Neural crest cell (in vitro differentiated cells): Measurements from ENCODE around the gene GAREM1. TPM values are rescaled to one million over a fixed set of nuclear protein-coding genes. Genes with fewer than 3 reads are reported as not detected.
A peak's percentile ranks its signal among the peaks of the same experiment; 100 is the strongest.

Experiments used
- DNase-seq: peaks from one replicate; pipeline ENCODE4 v3.0.0; 2021; ENCODE audit warnings: low read depth, mixed read lengths, low spot score
- H3K27ac Mint-ChIP-seq: one replicate; pipeline ENCODE4 v1.8.0; 2021; ENCODE audit warnings: mild to moderate bottlenecking, mixed read lengths; ENCODE audit not compliant: unreplicated experiment
- H3K27me3 Mint-ChIP-seq: 2 replicates; pipeline ENCODE4 v1.8.0; 2021; ENCODE audit warnings: low read depth, mild to moderate bottlenecking, mixed read lengths
- H3K36me3 Mint-ChIP-seq: 2 replicates; pipeline ENCODE4 v1.8.0; 2021; ENCODE audit warnings: low read depth, mild to moderate bottlenecking, mixed read lengths
- H3K4me1 Mint-ChIP-seq: 2 replicates; pipeline ENCODE4 v1.8.0; 2021; ENCODE audit warnings: mixed read lengths
- H3K4me3 Mint-ChIP-seq: one replicate; pipeline ENCODE4 v1.8.0; 2021; ENCODE audit warnings: mild to moderate bottlenecking, mixed read lengths
- H3K9me3 Mint-ChIP-seq: 2 replicates; pipeline ENCODE4 v1.8.0; 2021; ENCODE audit warnings: mixed read lengths
- CTCF ChIP-seq: fragments of 200-600 bp; sonication (generic); conservative IDR thresholded peaks from 2 replicates; pipeline ENCODE4 v1.5.0; 2021; ENCODE audit warnings: antibody characterized with exemption, mild to moderate bottlenecking
- total RNA-seq: library from RNA; stranded (reverse); gene quantifications from 2 replicates; pipeline ENCODE4 v1.2.1, GENCODE V29; 2021

The GAREM1 gene
- total RNA-seq, 1 donor from 2014 or later: 11.0 TPM

- Mint-ChIP-seq H3K4me1 (no peaks in the 10 kb centered on the region), H3K4me3 (no peak overlapping the region), H3K27ac (no peak overlapping the region), H3K36me3 (peaks cover 2% of the 10 kb centered on the region), H3K9me3 (no peaks in the 10 kb centered on the region), H3K27me3 (no peaks in the 10 kb centered on the region)
- no peak for DNase-seq
- no peak for TF ChIP-seq CTCF
These were observed 96.7 kb downstream of the GAREM1 start for GRCh38 chr18:32373995-32374394.

- no peak for DNase-seq
- Mint-ChIP-seq H3K36me3 (no peaks in the 10 kb centered on the region), H3K4me1 (no peaks in the 10 kb centered on the region), H3K27ac (no peak overlapping the region), H3K9me3 (no peaks in the 10 kb centered on the region), H3K4me3 (no peak overlapping the region), H3K27me3 (no peaks in the 10 kb centered on the region)
- TF ChIP-seq CTCF: no peak
These were observed 97.2 kb downstream of the GAREM1 start for GRCh38 chr18:32373505-32373904.

- Mint-ChIP-seq H3K27me3 (no peaks in the 10 kb centered on the region), H3K36me3 (no peaks in the 10 kb centered on the region), H3K4me1 (no peaks in the 10 kb centered on the region), H3K4me3 (no peak overlapping the region), H3K27ac (no peak overlapping the region), H3K9me3 (no peaks in the 10 kb centered on the region)
- no peak for TF ChIP-seq CTCF
- no peak for DNase-seq
These were observed 98.2 kb downstream of the GAREM1 start for GRCh38 chr18:32372381-32373061.

GRCh38 chr18:32372047-32372380 lies 98.7 kb downstream of the GAREM1 start:
- H3K36me3 Mint-ChIP-seq: no peaks in the 10 kb centered on the region
- no peak for TF ChIP-seq CTCF
- no peak overlapping the region for H3K4me3 Mint-ChIP-seq
- H3K27me3 Mint-ChIP-seq: no peaks in the 10 kb centered on the region
- DNase-seq: no peak
- no peaks in the 10 kb centered on the region for H3K9me3 Mint-ChIP-seq
- no peaks in the 10 kb centered on the region for H3K4me1 Mint-ChIP-seq
- H3K27ac Mint-ChIP-seq: no peak overlapping the region

- H3K36me3 Mint-ChIP-seq: no peaks in the 10 kb centered on the region
- H3K9me3 Mint-ChIP-seq: no peaks in the 10 kb centered on the region
- no peaks in the 10 kb centered on the region for H3K27me3 Mint-ChIP-seq
- no peak overlapping the region for H3K4me3 Mint-ChIP-seq
- no peak for DNase-seq
- H3K4me1 Mint-ChIP-seq: no peaks in the 10 kb centered on the region
- TF ChIP-seq CTCF: no peak
- H3K27ac Mint-ChIP-seq: peak overlapping the region; percentile 74
These were observed 99.3 kb downstream of the GAREM1 start for GRCh38 chr18:32371384-32371783.
